HG03571 (cell line): Measurements from ENCODE around the gene MSGN1.

ENCODE experiments used
- ATAC-seq: cut with Tn5 transposase; IDR thresholded peaks from one replicate; pipeline ENCODE4 v1.9.1; 2021; ENCODE audit not compliant: unreplicated experiment

The MSGN1 gene

DNA sequence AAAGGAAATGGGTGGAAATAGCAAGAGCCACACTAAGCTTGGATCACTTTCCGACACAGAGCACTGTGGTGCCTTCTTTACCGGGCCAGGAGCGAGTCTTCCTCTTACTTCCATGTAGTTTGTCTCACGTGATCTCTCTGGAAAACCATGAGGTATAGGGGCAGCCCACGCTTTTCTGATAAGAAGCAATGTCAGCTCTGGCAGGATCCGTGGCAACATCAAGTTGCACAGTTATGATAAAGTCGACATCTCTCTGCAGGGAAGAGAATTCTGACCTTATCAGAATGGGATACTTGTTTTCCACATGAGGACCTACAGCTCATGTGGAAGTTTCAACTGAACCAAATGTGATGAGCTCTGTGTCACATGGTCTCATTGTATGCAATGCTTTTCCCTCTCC lies 29.5 kb downstream of the MSGN1 start:
- no peak for ATAC-seq

DNA sequence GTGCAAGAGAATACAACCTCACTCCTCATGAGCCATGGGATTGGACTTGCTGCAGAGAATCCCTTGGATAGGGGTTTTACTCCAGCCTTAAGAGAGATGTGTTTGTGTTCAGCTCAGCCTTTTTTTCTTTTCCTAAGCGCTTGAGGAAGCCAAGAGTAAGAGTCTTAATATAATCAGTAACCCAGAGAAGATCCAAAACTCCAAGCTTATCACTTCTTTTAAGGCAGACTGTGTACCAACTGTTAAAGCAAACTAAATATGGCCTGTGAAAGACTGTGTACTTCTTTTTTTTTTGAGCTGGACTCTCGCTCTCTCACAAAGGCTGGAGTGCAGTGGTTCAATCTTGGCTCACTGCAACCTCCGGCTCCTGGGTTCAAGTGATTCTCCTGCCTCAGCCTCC lies 30.4 kb downstream of the MSGN1 start:
- ATAC-seq, result no peak

DNA sequence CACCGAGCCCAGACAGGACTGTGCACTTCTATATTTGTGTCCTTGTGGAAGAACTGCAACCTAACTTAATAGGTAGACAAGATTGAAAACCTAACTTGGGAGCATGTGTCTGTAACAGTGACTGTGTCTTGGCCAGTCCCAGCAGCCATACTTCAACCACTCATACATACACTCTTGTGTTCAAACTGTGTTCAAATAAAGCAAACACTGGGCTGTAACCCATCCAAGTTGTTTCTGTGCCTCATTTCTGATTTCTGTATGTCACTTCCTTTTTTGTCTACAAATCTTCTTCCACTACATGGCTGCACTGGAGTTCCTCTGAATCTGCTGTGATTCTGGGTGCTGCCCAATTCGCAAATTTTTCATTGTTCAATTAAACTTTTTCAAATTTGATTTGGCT lies 31.0 kb downstream of the MSGN1 start:
- ATAC-seq, result no peak

DNA sequence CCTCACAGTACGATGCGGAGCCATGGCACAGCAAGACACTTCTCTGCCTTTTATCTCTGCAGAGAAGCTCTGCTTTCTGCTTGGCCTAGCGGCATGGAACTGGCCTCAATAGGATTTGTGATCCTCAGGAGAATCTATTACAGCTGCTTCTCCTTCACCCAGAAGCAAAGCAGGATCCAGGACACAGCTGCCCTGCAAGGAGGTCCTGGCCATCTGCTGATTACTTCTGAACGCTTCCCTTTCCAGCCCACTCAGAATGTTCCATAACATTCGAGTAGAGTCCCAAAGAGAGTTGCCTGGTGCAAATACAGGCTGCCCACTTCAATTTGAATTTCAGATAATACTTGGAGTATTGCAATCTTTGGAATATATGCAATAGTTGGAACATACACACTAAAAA lies 33.0 kb downstream of the MSGN1 start:
- ATAC-seq, result no peak

DNA sequence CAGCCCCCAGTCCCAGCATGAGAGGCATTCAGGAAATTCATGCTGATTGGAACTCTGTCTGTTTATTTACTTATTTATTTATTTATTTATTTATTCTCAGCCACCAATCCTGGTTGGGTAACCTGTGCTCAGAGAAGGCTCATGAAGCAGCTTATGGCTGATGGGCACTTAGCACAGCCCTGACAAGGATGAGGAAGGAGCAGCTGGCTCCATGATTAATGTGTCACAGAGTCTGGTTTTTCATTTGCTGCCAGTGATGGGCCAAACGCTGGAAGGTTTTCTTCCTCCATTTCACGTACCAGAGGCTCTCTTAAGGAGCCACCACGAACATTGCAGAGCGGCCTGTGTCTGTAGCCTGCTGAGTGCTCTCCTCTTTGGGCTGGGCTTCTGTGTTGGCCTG lies 33.9 kb downstream of the MSGN1 start:
- ATAC-seq, result no peak

DNA sequence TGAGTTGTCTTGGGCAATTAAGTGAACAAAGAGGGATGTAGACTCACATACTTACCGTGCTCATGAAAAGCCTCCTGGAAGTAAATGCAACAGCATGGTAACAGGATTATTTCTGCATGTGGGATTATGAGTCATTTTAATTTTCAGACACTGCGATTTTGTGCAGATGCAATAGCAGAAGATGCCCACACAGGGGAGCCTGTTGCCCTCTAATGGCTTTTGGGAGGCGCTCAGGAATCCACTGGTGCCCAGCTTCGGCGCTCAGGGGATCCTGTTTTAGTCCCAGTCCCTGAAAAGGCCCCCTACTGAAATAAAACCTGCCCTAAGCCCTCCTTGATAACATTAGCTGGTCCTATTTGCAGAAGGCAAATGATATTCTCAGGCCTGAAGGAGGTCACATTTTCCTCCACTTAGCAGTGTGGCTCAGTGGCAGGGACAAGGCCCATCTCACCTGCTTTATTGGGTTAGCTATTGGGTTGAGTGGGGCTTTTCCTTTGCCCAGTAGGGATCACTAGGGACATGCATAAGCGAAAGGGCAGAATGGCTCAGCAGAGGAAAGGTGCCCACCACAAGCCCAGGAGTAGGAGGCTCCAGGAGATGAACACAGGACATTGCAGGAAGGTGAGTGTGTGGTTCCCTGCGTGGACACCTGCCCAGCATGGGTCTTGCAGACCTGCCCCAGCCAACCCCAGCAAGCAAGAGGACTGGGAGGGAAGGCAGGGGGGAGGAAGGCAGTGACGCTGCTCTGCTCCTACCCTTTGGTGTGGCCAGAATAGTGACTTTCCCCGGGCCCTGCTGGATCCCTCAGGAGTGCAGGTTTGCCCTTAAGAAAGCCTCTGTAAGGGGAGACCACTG lies 35.7 kb downstream of the MSGN1 start:
- ATAC-seq, result peak; percentile 90

DNA sequence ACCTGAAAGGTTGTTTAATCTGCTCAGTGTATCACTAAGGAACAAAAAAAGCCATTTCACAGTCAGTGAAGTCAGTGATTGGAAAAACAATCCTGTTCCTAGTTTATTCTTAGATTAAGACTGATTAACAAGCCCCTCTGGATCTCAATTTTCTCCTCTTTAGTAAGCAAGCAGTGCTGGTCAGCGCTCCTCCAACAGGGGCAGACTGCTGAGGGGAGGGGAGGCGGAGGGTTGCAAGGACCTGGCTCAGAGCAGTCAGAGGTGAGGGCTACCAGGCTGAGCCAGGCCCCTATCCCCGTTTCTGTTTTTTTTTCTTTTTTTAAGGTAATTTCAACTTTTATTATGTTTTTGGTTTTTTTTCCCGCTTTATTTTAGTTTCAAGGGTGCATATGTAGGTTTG lies 37.5 kb downstream of the MSGN1 start:
- ATAC-seq, result no peak

DNA sequence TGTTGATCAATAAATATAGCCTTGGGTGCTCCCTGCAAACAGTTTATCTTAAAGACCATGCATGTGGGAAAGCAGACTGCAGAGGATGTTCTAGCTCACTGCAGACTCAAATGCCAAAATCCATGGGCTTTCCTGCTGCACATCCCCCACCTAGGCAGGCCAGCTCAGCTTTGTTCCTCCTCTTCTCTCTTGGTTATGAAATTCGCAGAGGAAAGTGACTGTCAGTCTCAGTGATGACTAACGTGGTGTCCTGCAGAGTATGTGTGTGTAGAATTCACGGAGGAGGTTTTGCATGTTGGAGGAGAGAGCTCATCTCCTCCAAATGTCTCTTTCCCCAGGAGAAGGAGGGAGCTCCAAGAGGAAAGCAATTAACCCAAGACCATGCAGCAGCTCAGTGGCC lies 40.8 kb downstream of the MSGN1 start:
- ATAC-seq, result no peak

DNA sequence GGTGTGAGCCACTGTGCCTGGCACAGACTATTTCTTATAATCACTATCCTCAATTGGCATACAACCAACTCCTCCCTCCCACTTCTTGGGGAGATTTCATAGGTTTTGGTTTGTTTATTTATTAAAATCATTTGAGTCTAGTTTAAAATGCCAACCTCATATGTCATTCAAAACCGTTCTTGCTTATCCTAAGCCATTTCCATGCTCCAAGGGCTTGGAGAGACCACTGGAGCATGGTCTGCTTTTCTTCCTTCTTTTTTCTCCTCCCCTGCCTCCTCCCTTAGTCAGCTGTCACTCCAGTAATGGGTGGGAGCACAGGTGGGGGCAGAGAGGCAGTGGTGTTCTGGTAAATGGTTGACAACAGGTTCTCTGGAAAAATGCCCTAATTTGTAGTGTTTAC lies 41.8 kb downstream of the MSGN1 start:
- ATAC-seq, result no peak

DNA sequence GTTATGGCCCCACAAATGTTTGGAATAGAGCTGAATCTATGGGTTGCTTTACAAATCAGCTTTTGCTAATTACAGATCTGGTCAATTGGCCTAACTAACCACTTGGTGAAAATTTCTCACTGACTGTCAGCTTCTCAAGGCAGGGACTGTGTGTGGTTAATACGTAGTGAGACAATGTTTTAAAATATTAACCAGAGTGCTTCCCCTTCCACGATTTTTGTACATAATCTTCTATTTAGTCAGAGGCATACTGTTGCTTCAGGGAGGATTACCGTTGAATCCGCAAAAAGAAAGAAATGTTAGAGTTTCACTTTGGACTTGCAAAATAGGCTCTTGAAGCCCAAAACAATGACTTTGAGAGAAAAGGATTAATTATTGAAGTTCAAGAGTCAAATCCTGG lies 47.3 kb downstream of the MSGN1 start:
- no peak for ATAC-seq

DNA sequence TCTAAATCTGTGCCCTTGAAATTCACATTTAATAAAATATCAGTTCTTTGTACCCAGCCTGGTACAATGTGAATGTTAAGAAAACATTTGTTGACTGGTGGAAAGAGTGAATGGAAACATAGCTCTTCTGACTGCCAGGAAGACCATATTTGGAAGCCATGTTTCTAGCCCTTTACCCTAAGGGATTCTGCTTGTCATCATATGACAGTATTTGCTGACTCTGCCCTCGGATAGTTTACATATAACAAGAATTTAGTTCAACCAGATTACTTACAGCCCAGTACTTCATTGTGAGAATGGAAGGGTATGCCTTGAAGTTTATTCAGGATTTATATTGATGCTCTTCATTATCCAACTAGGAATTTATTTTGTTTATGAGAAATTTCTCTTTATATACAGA lies 48.4 kb downstream of the MSGN1 start:
- ATAC-seq, result no peak

DNA sequence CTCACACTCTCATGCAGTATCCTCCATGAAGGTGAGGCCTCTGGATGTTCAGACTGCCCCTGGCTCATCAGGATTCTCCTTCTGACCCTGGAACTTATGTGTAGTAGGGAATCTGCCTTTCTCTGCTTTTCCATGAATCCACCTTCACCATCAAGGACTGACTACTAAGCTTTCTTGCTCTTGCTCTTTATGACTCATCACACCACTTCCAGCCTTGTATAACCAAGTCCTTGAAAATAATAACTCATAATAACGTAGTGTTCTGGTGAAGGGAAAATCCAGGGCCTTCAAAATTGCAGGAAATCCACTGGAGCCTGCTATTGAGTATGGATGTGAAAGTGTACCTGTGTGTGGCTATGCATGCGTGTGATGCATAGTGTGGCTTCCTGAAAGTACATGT lies 50.9 kb downstream of the MSGN1 start:
- no peak for ATAC-seq
